GM19023 (cell line): Measurements from ENCODE around the gene PMM2.
"Not testable (repeated sequence)": the region's sequence is repeated elsewhere in the genome, so short reads cannot be mapped to it uniquely, and the experiment has no call there.

ENCODE experiments used
- ATAC-seq: cut with Tn5 transposase; IDR thresholded peaks from one replicate; pipeline ENCODE4 v1.9.1; 2021; ENCODE audit warnings: mild to moderate bottlenecking, moderate library complexity; ENCODE audit not compliant: unreplicated experiment

PMM2 gene

GRCh38 chr16:8797364-8798173 is at the start of gene PMM2, which contains the start of gene TMEM186:
TSS of gene PMM2 (plus strand) at chr16:8797839. CDS start at chr16:8797883, 44 bp downstream.
TSS of gene TMEM186 (minus strand) at chr16:8797639. CDS start at chr16:8797614, 25 bp downstream.
- peak; percentile 95 for ATAC-seq

GRCh38 chr16:8748944-8749343 is 48.7 kb upstream of the PMM2 start:
- not testable (repeated sequence) for ATAC-seq

GRCh38 chr16:8751481-8752311 is 45.9 kb upstream of the PMM2 start:
- no peak for ATAC-seq

- ATAC-seq, result no peak
Observed at GRCh38 chr16:8752706-8753105, 44.9 kb upstream of the PMM2 start.

- ATAC-seq, result no peak
Observed at GRCh38 chr16:8753416-8754054, 44.1 kb upstream of the PMM2 start.

- no peak for ATAC-seq
Observed at GRCh38 chr16:8756755-8757154, 40.9 kb upstream of the PMM2 start.

GRCh38 chr16:8758022-8758421 is 39.6 kb upstream of the PMM2 start:
- ATAC-seq, result no peak

- ATAC-seq, result no peak
Observed at GRCh38 chr16:8760021-8760420, 37.6 kb upstream of the PMM2 start.

GRCh38 chr16:8761078-8761477 is 36.6 kb upstream of the PMM2 start:
- ATAC-seq, result no peak

GRCh38 chr16:8762254-8762653 is 35.4 kb upstream of the PMM2 start:
- ATAC-seq, result no peak

- no peak for ATAC-seq
Observed at GRCh38 chr16:8763083-8763482, 34.6 kb upstream of the PMM2 start.

- ATAC-seq, result no peak
Observed at GRCh38 chr16:8763899-8764298, 33.7 kb upstream of the PMM2 start.

GRCh38 chr16:8764525-8765250 is 33.0 kb upstream of the PMM2 start:
- ATAC-seq, result no peak

GRCh38 chr16:8767176-8767575 is 30.5 kb upstream of the PMM2 start:
- ATAC-seq, result no peak

GRCh38 chr16:8768283-8768682 is 29.4 kb upstream of the PMM2 start:
- ATAC-seq, result no peak

GRCh38 chr16:8768692-8769091 is 28.9 kb upstream of the PMM2 start:
- no peak for ATAC-seq

- no peak for ATAC-seq
Observed at GRCh38 chr16:8773537-8773936, 24.1 kb upstream of the PMM2 start.

- ATAC-seq, result no peak
Observed at GRCh38 chr16:8774208-8774607, 23.4 kb upstream of the PMM2 start.

GRCh38 chr16:8775359-8775758 is 22.3 kb upstream of the PMM2 start:
- ATAC-seq, result no peak

GRCh38 chr16:8776129-8776584 is 21.5 kb upstream of the PMM2 start:
- ATAC-seq, result no peak

GRCh38 chr16:8777217-8777616 is 20.4 kb upstream of the PMM2 start:
- ATAC-seq, result no peak
